Endothelial cell of umbilical vein (primary cell): Measurements from ENCODE around the gene HRH3. TPM values are rescaled to one million over a fixed set of nuclear protein-coding genes. Genes with fewer than 3 reads are reported as not detected.

Source experiments
- BruUV-seq: library from RNA; stranded (reverse); fragments of 400-500 nt; replicated peaks from 2 replicates; lab custom pipeline; 2021; lab: Mats Ljungman, UMichigan
- CTCF ChIA-PET: fragments of 300-600, 350-600 bp; sonication (Branson Sonifier 250); formaldehyde crosslinking; loops from one replicate; lab custom pipeline; 2021; ENCODE audit warnings: antibody characterized with exemption, inconsistent platforms; lab: Charles Lee
- POLR2A ChIA-PET: fragments of 300-600, 350-600 bp; sonication (Branson Sonifier 250); formaldehyde crosslinking; loops from one replicate; lab custom pipeline; 2021; ENCODE audit warnings: antibody characterized with exemption, inconsistent platforms; lab: Charles Lee
- DNase-seq: peaks from one replicate; pipeline ENCODE4 v3.0.0-alpha.2; 2011; ENCODE audit warnings: low read depth, low spot score
- FAIRE-seq: peaks from 2 replicates; lab custom pipeline; 2011; peaks lifted over from hg19 to GRCh38; lab: Jason Lieb, UNC
- H2AFZ ChIP-seq: 2 replicates; pipeline ENCODE4 v1.6.0; 2012; ENCODE audit warnings: low read depth, low read length, control low read depth, inconsistent platforms
- H3K27ac ChIP-seq: 2 replicates; pipeline ENCODE4 v1.5.1; 2011; ENCODE audit warnings: low read depth, mild to moderate bottlenecking, control low read depth, low read length, moderate library complexity; ENCODE audit not compliant: insufficient read depth
- H3K27me3 ChIP-seq, 2 experiments: 2 replicates each; pipeline versions ENCODE4 v1.6.0 to v1.6.1; 2011; ENCODE audit warnings: low read length in 2 of 2, mixed read lengths in 1 of 2; ENCODE audit not compliant: control insufficient read depth in 2 of 2, insufficient read depth in 2 of 2
- H3K36me3 ChIP-seq, 2 experiments: 2 replicates in 1 of 2; 3 replicates in 1 of 2; pipeline ENCODE4 v1.5.1; 2011; ENCODE audit warnings: low read length in 2 of 2, mild to moderate bottlenecking in 1 of 2, moderate library complexity in 1 of 2; ENCODE audit not compliant: control insufficient read depth in 2 of 2, insufficient read depth in 2 of 2; ENCODE audit errors: extremely low read depth in 1 of 2
- H3K4me1 ChIP-seq: 3 replicates; pipeline ENCODE4 v1.5.1; 2011; ENCODE audit warnings: mild to moderate bottlenecking, low read length; ENCODE audit not compliant: control insufficient read depth, insufficient read depth; ENCODE audit errors: extremely low read depth
- H3K4me2 ChIP-seq: 2 replicates; pipeline ENCODE4 v1.6.1; 2011; ENCODE audit warnings: low read length, control low read depth, mixed read lengths; ENCODE audit not compliant: insufficient read depth
- H3K4me3 ChIP-seq, 3 experiments: fragments of 200-600 bp in 1 of 3; sonication (generic), shearing (Covaris generic) in 1 of 3; replicated peaks in 1 of 3; 2 replicates each; pipeline ENCODE4 v1.5.1; 2011 to 2016; ENCODE audit warnings: control low read depth in 3 of 3, low read length in 3 of 3, mild to moderate bottlenecking in 2 of 3, inconsistent platforms in 1 of 3, low read depth in 1 of 3, moderate library complexity in 1 of 3; ENCODE audit not compliant: insufficient read depth in 1 of 3
- H3K79me2 ChIP-seq: 2 replicates; pipeline ENCODE4 v1.6.0; 2012; ENCODE audit warnings: low read length, inconsistent platforms; ENCODE audit not compliant: control insufficient read depth, insufficient read depth
- H3K9ac ChIP-seq: replicated peaks from 2 replicates; pipeline ENCODE3; 2011; ENCODE audit warnings: low read length, control low read depth; ENCODE audit not compliant: insufficient read depth; ENCODE audit errors: extremely low read depth
- H3K9me1 ChIP-seq: replicated peaks from 3 replicates; pipeline ENCODE4 v1.6.0; 2011; ENCODE audit warnings: mild to moderate bottlenecking, low read length; ENCODE audit not compliant: control insufficient read depth, insufficient read depth; ENCODE audit errors: extremely low read depth
- H3K9me3 ChIP-seq: replicated peaks from 2 replicates; pipeline ENCODE4 v1.5.1; 2012; ENCODE audit warnings: low read length, inconsistent platforms; ENCODE audit not compliant: control insufficient read depth, insufficient read depth
- H4K20me1 ChIP-seq: replicated peaks from 2 replicates; pipeline ENCODE3; 2011; ENCODE audit warnings: mild to moderate bottlenecking, low read length; ENCODE audit not compliant: control insufficient read depth, insufficient read depth; ENCODE audit errors: extremely low read depth
- CTCF ChIP-seq, 2 donors: IDR thresholded peaks; 1 replicate in 1 of 2; 2 replicates in 1 of 2; pipeline ENCODE4 v1.5.1; 2011; ENCODE audit warnings: low read length in 2 of 2, mild to moderate bottlenecking in 2 of 2, moderate library complexity in 2 of 2, control low read depth in 1 of 2, inconsistent platforms in 1 of 2, low read depth in 1 of 2; ENCODE audit not compliant: insufficient read depth in 1 of 2; ENCODE audit errors: extremely low read depth in 1 of 2
- EZH2 ChIP-seq: IDR thresholded peaks from 2 replicates; pipeline ENCODE4 v1.6.1; 2012; ENCODE audit warnings: borderline replicate concordance, low read depth, mild to moderate bottlenecking, moderate library complexity, low read length, inconsistent platforms; ENCODE audit not compliant: severe bottlenecking
- FOS ChIP-seq: IDR thresholded peaks from 2 replicates; pipeline ENCODE4 v1.6.1; 2011; ENCODE audit warnings: mild to moderate bottlenecking, low read length, moderate library complexity, borderline replicate concordance; ENCODE audit not compliant: insufficient read depth
- GATA2 ChIP-seq: IDR thresholded peaks from 2 replicates; pipeline ENCODE4 v1.7.0; 2011; ENCODE audit warnings: low read depth, mild to moderate bottlenecking, moderate library complexity, mixed read lengths, low read length; ENCODE audit not compliant: insufficient read length, insufficient read depth
- JUN ChIP-seq: IDR thresholded peaks from 2 replicates; pipeline ENCODE4 v1.6.1; 2011; ENCODE audit warnings: borderline replicate concordance, low read depth; ENCODE audit not compliant: insufficient read length, insufficient read depth
- MYC ChIP-seq: IDR thresholded peaks from one replicate; pipeline ENCODE4 v1.6.1; 2011; ENCODE audit warnings: mild to moderate bottlenecking, low read depth, low read length
- POLR2A ChIP-seq: IDR thresholded peaks from 2 replicates; pipeline ENCODE4 v1.6.1; 2012; ENCODE audit warnings: low read depth, mild to moderate bottlenecking, control low read depth, low read length
- POLR2AphosphoS5 ChIP-seq: IDR thresholded peaks from 2 replicates; pipeline ENCODE4 v1.6.1; 2012; ENCODE audit warnings: low read depth, mild to moderate bottlenecking, control low read depth, low read length, moderate library complexity; ENCODE audit not compliant: insufficient read depth
- dilution Hi-C: fragments of 300-500 bp; cut with MboI; formaldehyde crosslinking; loops from one replicate; pipeline ENCODE4 v1.15.0; 2019; ENCODE audit warnings: low sequenced_read_pairs; ENCODE audit not compliant: extremely low pct_ligation_motif_present
- intact Hi-C: fragments of 100-400 bp; cut with micrococcal nuclease; formaldehyde crosslinking; loops from one replicate; pipeline ENCODE4 v1.10.0; 2022
- polyA plus RNA-seq, 4 experiments: library from polyadenylated mRNA; depleted of rRNA in 3 of 4; stranded (reverse) in 3 of 4; unstranded in 1 of 4; fragments of >200 nt; gene quantifications; 2 replicates each; pipeline versions ENCODE4 v1.2.1 to v1.2.3, GENCODE V29; 2011 to 2012; ENCODE audit warnings: missing spikeins in 1 of 4
- total RNA-seq: library from RNA; stranded (reverse); gene quantifications from 2 replicates; pipeline ENCODE4 v1.2.3, GENCODE V29; 2021
- TF ChIP-seq, protein P1 (sequence below): IDR thresholded peaks from 2 replicates; pipeline ENCODE4 v1.6.1; 2011; ENCODE audit not compliant: insufficient read depth, insufficient read length

Gene HRH3
- total and polyA plus RNA-seq, 2 donors (not counting 3 experiments of a cell fraction or from before 2014, with no cell fraction given), result not detected

DNA sequence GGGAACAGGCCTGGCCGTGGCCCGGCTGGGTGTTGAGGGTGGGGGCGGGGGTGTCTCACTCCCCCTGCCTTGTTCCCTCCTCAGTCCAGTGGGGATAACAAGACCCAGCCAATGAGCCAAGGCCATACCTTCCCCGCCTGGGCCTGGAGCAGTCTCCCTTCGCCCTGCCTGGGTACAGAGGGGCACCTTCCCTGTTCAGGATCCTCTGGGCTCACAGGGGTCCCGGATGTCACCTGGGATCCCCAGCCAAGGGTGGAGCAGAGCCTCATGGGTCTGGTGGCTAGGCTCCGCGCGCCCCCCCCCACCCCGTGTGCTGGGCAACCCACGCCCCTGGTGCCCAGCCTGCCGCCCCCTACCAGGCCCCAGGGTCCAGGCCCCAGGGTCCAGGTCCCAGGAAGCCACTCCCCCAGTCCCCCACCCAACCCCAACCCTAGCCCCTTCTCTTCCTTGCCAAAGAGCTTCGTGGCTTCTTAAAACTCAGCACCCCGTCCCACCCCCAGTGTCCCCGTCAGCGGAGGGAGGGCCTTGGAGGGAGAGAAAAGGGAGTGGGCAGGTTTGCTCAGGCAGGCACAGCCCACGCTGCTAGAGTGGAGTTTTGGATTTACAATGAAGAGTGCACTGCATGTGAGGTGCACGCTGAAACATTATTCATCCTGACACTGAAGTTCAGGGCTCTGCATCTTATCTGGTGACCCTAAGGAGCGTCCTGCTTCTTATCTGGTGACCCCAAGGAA is 11.8 kb downstream of the HRH3 start:
- no peaks in the 10 kb centered on the region for H3K27me3 ChIP-seq
- H3K9me3 ChIP-seq, result no peaks in the 10 kb centered on the region
- DNase-seq (no peak), FAIRE-seq (no peak)
- no peak for TF ChIP-seq EZH2
- TF ChIP-seq, protein P1, sequence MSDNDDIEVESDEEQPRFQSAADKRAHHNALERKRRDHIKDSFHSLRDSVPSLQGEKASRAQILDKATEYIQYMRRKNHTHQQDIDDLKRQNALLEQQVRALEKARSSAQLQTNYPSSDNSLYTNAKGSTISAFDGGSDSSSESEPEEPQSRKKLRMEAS, result no peak
- TF ChIP-seq GATA2, result no peak
- TF ChIP-seq JUN, result no peak
- no peak for TF ChIP-seq POLR2A
- TF ChIP-seq FOS, result no peak
- no peak for TF ChIP-seq MYC
- no peak for TF ChIP-seq POLR2AphosphoS5
- no peak for TF ChIP-seq CTCF (IDR thresholded peaks at IDR 0.05; ENCODE audit: extremely low read depth in 1 of 2, insufficient read depth in 1 of 2, low read depth in 1 of 2, low read length in 2 of 2)
- intact Hi-C loops, result no loop called here
- no TSS peak for BruUV-seq
- no peaks in the 10 kb centered on the region for H4K20me1 ChIP-seq
- H2AFZ ChIP-seq, result no peak overlapping the region
- no peak overlapping the region for H3K27ac ChIP-seq
- POLR2A ChIA-PET, result no interaction called here
- peaks cover 5% of the 10 kb centered on the region for H3K4me1 ChIP-seq
- no peaks in the 10 kb centered on the region for H3K9me1 ChIP-seq
- dilution Hi-C loops, result no loop called here
- H3K79me2 ChIP-seq, result no peaks in the 10 kb centered on the region
- H3K4me3 ChIP-seq, result no peak overlapping the region
- CTCF ChIA-PET, result no interaction called here
- no peak overlapping the region for H3K4me2 ChIP-seq
- no peaks in the 10 kb centered on the region for H3K36me3 ChIP-seq
- H3K9ac ChIP-seq, result no peak overlapping the region
